ENCODE data around the gene ZNF841. TPM values are rescaled to one million over a fixed set of nuclear protein-coding genes. Genes with fewer than 3 reads are reported as not detected.

Gene ZNF841
- total and polyA plus RNA-seq, 2 of the 8 experiments (the other 6 are each of a cell fraction or from before 2014, with no cell fraction given), result 4.1 to 17.9 TPM

- H2BK15ac ChIP-seq (ENCODE audit: low read length), result no peak overlapping the region
- H3K9ac ChIP-seq (replicated peaks in 1 of 4; ENCODE audit: extremely low read depth in 1 of 4, low read depth in 3 of 4, low read length in 3 of 4), result peak overlapping the region in 3 of 4 experiments; percentile 83 to 93 (median 92); a peak in 6 of 7 replicates
- H3K27ac ChIP-seq (ENCODE audit: low read depth, low read length), result peak overlapping the region; percentile 81
- H3K79me2 ChIP-seq (ENCODE audit: control insufficient read depth in 1 of 2, insufficient read depth in 2 of 2, low read length in 2 of 2), result peaks cover 11 to 48% of the 10 kb centered on the region in 2 experiments
- no peak overlapping the region for H4K91ac ChIP-seq (replicated peaks; ENCODE audit: insufficient read length, low read length)
- H4K20me1 ChIP-seq (replicated peaks in 1 of 2; ENCODE audit: control insufficient read depth in 1 of 2, insufficient read depth in 2 of 2, low read length in 2 of 2), result no peaks in the 10 kb centered on the region
- CTCF ChIA-PET (ENCODE audit: partially characterized antibody), result interaction anchor here (0.8 to 2.4 kb wide), 8 partner anchors 26 to 126 kb away, joined by 3 to 11 read pairs (median 4); no protein-coding TSS in a partner anchor
- H2AFZ ChIP-seq (ENCODE audit: low read length), result peak overlapping the region; percentile 19; the same call in 1 of the 2 replicates
- H3K4me2 ChIP-seq (ENCODE audit: insufficient read depth in 1 of 2, low read depth in 2 of 2, low read length in 2 of 2), result peak overlapping the region; percentile 87 to 98
- H3K14ac ChIP-seq (ENCODE audit: insufficient read length), result no peak overlapping the region
- H3K56ac ChIP-seq (replicated peaks; ENCODE audit: insufficient read length, low read depth, low read length), result no peak overlapping the region
- no peak overlapping the region; the same call in 1 of the 2 replicates for H2AK5ac ChIP-seq (ENCODE audit: low read depth, low read length)
- H3K23ac ChIP-seq (ENCODE audit: insufficient read length), result no peak overlapping the region
- H4K8ac ChIP-seq (ENCODE audit: extremely low read depth, insufficient read depth, low read length), result no peak overlapping the region
- no peak overlapping the region for H2BK20ac ChIP-seq (ENCODE audit: low read length)
- peaks cover 0 to 4% (median 0%) of the 10 kb centered on the region in 4 experiments; a peak in 2 of 7 replicates for H3K4me1 ChIP-seq (replicated peaks in 1 of 4; ENCODE audit: control insufficient read depth in 3 of 4, insufficient read depth in 4 of 4, low read length in 3 of 4)
- H2BK12ac ChIP-seq (ENCODE audit: low read depth, low read length), result no peak overlapping the region
- H4K5ac ChIP-seq (ENCODE audit: insufficient read length, low read depth, low read length), result no peak overlapping the region
- peak overlapping the region; percentile 89; the same call in 1 of the 2 replicates for H3K18ac ChIP-seq (ENCODE audit: extremely low read depth, low read length)
- peaks cover 5% of the 10 kb centered on the region in 2 experiments; a peak in 2 of 4 replicates for H3K9me3 ChIP-seq (ENCODE audit: insufficient read depth in 2 of 2, low read depth in 1 of 2, low read length in 1 of 2)
- H3K79me1 ChIP-seq (ENCODE audit: low read depth, low read length), result peaks cover 10% of the 10 kb centered on the region
- peak; percentile 13 to 75 for DNase-seq (ENCODE audit: low read depth in 1 of 2, low spot score in 2 of 2)
- H3K4ac ChIP-seq (replicated peaks; ENCODE audit: insufficient read length, low read depth, low read length), result no peak overlapping the region
- H3K23me2 ChIP-seq (ENCODE audit: low read depth, low read length), result peaks cover 6% of the 10 kb centered on the region; the same call in 1 of the 2 replicates
- peaks cover 0 to 7% (median 2%) of the 10 kb centered on the region in 4 experiments; a peak in 2 of 8 replicates for H3K36me3 ChIP-seq (ENCODE audit: control insufficient read depth in 2 of 4, insufficient read depth in 4 of 4, low read length in 3 of 4)
- no peak overlapping the region for H2BK120ac ChIP-seq (replicated peaks; ENCODE audit: low read depth, low read length)
- WGBS, 2 experiments (ENCODE audit: extremely low coverage in 1 of 2, insufficient coverage in 1 of 2, insufficient read length in 1 of 2, insufficient replicate concordance in 2 of 2, low coverage in 1 of 2, low lambda C conversion rate in 2 of 2, missing lambda C conversion rate in 1 of 2), result 7% methylated on average over 14 of the region's 14 CpGs; no CpG with 5 or more reads in 1 of the 2 experiments
- H2BK5ac ChIP-seq (ENCODE audit: low read depth, low read length), result peak overlapping the region; percentile 81
- POLR2A ChIA-PET (ENCODE audit: partially characterized antibody), result interaction anchor here (0.8 to 2.8 kb wide), 16 partner anchors 9 to 287 kb away, joined by 3 to 25 read pairs (median 4); partner anchors contain the start of genes PPP2R1A, ZNF610 and ZNF614
- H3K4me3 ChIP-seq (ENCODE audit: extremely low read depth in 1 of 4, insufficient read depth in 2 of 4, low read depth in 3 of 4, low read length in 4 of 4), result peak overlapping the region; percentile 82 to 99 (median 96)
- FAIRE-seq, result no peak
- H3K27me3 ChIP-seq (replicated peaks in 1 of 4; ENCODE audit: control insufficient read depth in 3 of 4, extremely low read depth in 1 of 4, insufficient read depth in 3 of 4, low read length in 3 of 4), result no peaks in the 10 kb centered on the region
- TF ChIP-seq CHD1 (IDR thresholded peaks at IDR 0.05; ENCODE audit: low read depth, low read length) (no peak), SAP30 (IDR thresholded peaks at IDR 0.05; ENCODE audit: insufficient read depth, insufficient replicate concordance, low read length) (no peak), TAF1 (IDR thresholded peaks at IDR 0.05; ENCODE audit: low read depth, low read length) (peak; percentile 62; the same call in 1 of the 2 replicates), SIX5 (IDR thresholded peaks at IDR 0.05; ENCODE audit: low read depth, low read length) (no peak), KDM4A (IDR thresholded peaks at IDR 0.05; ENCODE audit: low read depth, low read length, severe bottlenecking) (peak; percentile 3), HDAC6 (IDR thresholded peaks at IDR 0.05; ENCODE audit: low read depth, low read length) (no peak), SIN3A (conservative IDR thresholded peaks at IDR 0.05 in 1 of 2, IDR thresholded peaks at IDR 0.05 in 1 of 2; ENCODE audit: low read depth in 1 of 2, low read length in 2 of 2) (peak in 1 of 2 experiments; percentile 87; a peak in 1 of 4 replicates), USF2 (IDR thresholded peaks at IDR 0.05; ENCODE audit: low read length) (peak; percentile 30; the same call in 1 of the 2 replicates)
Observed at GRCh38 chr19:52138278-52138982, 42.9 kb upstream of the ZNF841 start.

All from H1 (cell line).